NCI-H2107 treated with DMSO at 0.1 percent for 48 hours (cell line): ENCODE results near the gene ZNF680.
"Not testable (repeated sequence)": the region's sequence is repeated elsewhere in the genome, so short reads cannot be mapped to it uniquely, and the experiment has no call there.

Experiments
- DNase-seq: peaks from one replicate; lab custom pipeline; 2025; ENCODE audit not compliant: unreplicated experiment; lab: John Stamatoyannopoulos, UW

Gene ZNF680

DNA sequence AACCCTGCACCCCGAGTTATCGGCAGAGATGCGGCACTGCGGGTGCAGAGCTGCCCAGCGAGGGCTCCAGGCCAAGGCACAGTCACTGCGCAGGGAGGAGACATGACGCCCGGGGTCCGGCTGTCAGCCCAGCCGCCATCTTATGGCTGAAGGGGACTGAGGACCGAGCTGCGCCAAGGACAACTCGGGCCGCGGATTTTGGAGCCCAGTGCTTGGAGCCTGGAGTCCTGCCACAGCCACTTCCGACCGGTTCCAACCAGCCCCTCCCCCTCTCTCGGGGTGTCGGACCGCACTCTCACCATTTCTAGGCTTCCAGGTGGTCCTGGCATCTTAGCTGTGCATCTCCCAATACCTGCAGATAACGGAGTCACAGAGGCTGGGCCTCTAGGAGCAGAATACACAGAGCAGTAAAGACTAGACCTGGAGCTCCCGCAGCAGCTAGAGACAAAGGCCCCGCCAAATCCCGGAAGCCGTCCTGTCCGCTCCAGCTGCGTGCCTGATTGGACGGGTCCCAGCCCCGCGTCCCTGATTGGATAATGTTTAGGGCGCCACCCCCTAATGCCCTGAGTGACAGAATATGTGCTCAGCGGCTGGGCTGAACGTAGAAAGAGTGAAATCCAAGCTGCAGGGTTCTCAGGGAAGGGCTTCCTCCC, at the start of gene ZNF680:
Gene ZNF680 (minus strand): TSS at position 446 of the 653 bp plus-strand sequence. CDS start 117 bp downstream, at position 329.
- DNase-seq, result peak; percentile 95

DNA sequence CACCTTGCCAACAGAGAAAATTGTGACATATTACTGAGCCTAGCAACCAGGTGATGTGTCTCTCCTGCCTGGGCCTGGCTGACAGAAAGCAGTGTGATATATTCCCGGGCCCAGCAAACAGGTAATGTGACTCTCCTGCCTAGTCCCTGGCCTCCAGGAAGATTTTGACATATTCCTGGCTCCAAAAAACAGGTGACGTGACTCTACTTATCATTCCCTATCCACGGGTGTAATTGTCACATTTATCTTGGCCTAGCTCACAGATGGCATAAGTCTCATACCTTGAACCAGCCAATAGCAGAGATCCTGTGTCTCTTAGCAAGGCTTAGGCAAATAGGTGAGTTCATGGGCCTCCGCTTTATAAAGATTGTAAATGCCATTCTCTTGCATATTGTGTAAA, 49.6 kb upstream of the ZNF680 start:
- DNase-seq, result no peak

DNA sequence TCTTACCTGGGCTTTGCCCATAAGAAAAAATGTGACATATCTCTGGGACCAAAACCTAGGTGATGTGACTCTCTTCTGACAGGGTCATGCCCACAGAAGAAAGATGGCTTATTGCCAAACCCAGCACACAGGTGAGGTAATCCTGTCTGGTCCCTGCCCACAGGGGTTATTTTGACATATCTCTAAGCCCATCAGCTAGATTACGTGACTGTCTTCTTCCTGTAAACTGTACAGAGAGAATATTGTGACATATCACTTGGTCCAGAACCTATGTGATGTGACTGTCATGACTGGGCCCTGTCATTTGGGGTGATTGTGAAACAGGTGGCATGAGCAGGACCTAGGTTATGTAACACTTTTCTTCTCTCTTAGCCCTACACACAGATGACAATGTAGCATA, 48.8 kb upstream of the ZNF680 start:
- DNase-seq, result no peak

DNA sequence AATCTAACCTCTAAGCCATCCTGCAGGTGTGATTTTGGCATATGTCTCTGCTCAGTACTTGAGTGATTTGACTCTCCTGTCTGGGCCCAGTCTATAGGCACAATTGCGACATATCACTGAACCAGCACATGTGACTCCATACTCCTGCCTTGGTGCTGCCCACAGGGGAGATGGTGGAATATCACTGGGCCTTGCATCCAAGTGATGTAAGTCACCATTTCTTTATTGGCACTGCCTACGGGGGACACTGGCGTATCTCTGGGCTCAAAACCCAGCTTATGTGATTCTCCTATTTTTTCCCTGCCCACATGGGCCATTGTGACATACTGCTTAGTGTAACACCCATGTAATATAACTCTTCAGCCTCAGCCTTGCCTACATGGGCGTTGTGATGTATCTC, 48.1 kb upstream of the ZNF680 start:
- DNase-seq, result no peak

DNA sequence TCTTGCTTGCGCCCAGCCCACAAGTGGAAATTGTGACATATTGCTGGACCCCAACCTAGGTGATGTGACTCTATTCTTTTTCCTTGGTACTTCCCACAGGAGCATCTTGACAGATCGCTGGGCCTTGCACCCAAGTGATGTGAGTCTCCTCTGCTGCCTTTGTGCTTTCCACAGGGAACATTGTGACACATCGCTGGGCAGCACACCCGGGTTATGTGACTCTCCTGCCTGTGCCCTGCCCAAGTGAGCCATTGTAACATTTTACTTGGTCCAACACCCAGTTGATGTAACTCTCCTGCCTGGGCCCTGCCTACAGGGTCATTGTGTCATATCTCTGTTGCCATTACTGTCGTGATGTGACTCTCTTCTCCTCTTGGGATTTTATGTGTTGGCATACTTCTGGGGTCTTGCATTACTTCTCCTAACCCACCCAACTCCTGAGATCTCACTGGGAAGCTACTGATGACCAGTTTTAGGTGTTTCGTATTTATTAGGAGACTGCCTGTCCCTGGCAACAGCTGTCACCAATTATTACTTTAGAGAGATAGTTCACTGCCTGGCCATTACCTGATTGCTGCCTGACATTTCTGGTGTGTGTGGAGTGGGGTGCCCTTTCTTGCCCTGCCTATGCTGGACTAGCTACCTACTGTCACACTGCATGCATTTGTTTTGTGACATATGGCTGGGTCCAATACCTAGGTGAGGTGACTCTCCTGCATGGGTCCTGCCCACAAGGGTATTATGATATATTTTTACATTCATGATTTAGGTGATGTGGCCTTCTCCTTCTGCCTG, 45.4 kb upstream of the ZNF680 start:
- DNase-seq, result no peak

DNA sequence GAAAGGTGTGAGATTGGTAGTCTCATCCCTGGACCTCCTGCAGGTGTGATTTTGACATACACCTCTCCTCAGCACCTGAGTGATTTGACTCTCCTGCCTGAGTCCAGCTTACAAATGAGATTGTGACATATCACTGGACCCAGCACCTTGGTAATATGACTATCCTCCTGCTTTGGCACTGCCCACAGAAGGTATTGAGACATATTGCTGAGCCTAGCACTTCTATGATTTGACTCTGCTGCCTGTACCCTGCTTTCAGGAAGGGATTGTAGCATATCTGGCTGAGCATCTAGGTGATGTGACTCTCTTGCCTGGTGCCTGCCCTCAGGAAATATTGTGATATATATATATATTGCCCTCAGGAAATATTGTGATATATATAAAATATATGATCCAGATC, 43.5 kb upstream of the ZNF680 start:
- DNase-seq, result no peak

DNA sequence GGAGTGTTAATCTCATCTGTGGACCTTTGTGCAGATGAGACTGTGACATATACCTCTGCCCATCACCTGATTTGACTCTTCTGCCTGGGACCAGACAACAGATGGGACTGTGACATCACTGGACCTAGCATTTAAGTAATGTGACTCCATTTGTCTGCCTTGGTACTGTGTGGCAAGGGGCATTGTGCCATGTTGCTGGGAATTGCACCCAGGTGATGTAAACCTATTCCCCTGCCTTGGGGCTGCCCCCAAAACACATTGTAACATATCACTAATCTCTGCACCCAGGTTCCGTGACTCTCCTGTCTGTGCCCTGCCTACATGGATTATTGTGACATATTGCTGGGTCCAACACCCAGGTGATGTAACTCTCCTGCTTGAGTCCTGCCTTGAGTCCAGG, 40.4 kb upstream of the ZNF680 start:
- DNase-seq, result no peak

DNA sequence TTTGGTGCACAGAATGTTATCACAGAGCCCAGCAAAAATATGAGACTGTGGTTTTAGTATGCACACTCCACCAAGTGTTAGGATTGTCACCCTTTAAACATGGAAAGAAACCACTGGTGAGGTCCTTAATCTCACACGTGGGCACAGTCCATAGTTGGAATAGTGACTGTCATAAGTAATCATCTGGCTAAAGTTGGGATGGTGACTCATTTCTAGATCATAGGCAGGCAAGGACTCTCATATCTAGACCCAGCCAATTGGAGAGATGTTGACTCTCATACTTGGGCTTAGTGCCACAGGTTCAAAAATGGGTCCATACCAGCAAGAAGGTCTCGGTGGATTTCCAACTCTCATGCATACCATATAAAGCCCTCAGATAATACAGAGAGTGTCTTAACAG, 39.6 kb upstream of the ZNF680 start:
- DNase-seq, result no peak

DNA sequence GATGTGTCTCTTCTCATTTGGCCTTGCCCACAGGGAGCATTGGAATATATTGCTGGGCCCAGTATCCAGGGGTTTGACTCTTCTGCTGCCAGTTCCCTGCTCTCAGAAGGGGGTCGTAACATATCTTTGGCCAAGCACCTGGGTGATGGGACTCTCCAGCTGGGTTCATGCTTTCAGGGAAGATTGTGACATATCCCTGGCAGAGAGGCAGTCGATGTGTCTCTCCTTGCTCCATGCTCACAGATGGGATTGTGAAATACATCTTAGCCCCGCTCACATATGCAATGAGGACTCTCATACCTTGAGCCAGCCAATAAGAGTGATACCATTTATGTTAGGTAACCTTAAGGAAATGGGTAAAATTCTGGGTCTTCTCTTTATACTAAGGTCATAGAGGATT, 39.2 kb upstream of the ZNF680 start:
- DNase-seq, result no peak

DNA sequence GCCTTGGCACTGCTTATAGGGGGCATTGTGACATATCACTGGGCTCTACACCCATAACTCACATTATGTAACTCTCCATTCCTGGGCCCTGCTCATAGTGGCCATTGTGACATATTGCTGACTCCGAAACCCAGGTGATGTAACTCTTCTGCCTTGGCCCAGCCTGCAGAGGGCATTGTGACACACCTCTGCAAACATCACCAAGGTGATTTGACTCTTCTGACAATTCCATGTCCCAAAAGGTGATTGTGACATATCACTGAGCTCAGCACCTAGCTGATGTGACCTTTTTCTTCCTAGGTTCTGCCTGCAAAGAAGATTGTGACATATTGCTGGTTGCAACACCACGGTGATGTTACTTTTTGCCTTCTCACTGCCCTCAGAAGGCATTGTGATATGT, 36.5 kb upstream of the ZNF680 start:
- DNase-seq, result no peak

DNA sequence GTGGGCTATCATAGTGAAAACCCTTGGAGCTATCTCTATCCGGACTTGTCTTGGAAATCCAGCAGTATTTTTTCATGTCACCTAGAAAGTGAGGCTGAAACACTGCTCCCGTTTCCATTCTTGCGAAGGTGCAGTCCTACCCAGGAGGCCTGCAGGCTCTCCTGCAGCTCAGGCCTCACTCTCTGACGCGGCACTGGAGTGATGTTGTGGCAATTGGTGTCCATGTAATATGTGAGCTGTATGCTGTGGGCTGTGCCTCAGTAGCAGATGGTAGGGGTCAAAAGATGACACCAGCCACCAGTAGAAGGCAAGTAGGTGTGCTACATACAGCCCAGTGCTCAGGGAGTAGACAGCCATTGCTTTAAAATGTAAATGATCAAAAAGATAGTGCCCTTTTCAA, 28.1 kb upstream of the ZNF680 start:
- no peak for DNase-seq

DNA sequence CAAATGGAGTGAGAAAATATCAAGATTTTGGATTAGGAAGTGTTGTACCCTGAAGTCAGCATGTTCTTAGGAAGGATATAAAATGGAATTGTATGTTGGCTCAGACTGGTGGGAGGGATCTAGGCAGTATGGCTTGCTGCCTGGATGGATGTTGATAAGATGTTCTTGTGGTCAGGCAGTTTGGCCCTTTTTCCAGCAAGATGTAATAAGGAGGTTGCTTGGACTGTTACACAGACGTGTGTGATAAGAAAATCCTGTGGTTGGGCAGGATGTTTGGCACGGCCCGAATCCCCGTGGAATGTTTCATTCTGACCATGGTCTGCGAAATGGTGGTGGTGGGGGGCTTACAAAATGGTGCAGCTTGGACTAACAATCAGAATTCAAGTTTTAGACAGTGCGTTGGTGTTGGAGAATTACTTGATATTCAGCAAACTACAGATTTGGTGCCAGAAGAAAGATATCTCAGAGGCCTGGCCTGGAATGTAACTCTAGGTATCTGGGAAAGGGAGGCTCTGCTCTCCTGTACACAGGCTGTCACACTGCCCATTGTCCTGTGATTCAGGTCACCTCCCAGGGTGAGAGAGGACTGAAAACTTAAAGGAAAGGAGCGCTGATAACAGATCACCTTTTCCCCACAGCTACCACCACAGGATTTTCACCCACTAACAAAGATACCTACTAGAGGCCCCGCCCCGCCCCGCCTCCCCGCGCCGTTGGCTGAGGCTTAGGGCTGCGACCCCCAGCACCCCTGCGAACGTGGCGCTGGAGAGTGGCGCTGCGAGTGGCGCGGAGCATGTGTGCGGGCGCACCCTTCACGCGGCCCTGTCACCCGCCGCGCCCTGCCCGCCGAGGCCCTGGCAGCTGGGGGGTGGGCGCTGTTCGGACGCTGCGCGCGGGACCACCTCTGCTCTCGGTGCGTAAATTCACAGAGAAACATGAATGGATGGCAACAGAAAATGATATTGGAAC, 19.3 kb upstream of the ZNF680 start:
- no peak for DNase-seq

DNA sequence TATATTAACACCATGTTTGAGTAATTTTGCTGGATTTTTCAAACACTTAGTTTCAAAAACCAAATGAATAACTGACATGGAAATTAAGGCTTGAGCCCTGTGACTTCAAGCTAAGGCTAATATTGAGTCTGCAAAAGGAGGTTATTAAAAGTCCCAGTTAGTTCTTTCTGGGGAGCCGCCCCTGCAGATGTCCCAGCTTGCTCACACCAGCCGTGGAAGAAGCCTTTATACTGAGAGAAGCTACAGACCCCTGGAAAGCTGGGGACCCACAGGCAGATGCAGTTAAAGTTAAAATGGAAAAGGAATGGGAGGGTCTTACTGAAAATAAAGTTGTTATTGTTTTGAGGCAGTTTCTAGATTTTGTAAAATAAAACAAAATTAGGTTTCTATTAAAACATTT, 18.5 kb upstream of the ZNF680 start:
- DNase-seq, result no peak

DNA sequence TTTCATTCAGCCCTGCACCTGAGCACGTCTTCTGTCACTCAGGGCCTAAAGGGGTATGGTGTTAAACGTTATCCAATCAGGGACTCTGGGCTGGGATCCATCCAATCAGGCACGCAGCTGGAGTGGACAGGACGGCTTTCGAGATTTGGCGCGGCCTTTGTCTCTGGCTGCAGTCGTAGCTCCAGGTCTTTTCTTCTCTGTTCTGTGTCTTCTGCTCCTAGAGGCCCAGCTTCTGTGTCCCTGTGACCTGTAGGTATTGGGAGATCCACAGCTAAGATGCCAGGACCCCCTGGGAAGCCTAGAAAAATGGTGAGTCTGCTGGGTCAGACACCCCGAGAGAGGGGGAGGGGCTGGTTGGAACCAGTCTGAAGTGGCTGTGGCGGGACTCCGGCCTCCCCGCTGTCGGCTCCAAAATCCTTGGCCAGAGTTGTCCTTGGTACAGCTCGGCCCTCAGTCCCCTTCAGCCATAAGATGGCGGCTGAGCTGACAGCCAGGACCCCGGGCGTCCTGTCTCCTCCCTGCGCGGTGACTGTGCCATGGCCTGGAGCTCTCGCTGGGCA, 11.7 kb upstream of the ZNF680 start:
- DNase-seq, result no peak

DNA sequence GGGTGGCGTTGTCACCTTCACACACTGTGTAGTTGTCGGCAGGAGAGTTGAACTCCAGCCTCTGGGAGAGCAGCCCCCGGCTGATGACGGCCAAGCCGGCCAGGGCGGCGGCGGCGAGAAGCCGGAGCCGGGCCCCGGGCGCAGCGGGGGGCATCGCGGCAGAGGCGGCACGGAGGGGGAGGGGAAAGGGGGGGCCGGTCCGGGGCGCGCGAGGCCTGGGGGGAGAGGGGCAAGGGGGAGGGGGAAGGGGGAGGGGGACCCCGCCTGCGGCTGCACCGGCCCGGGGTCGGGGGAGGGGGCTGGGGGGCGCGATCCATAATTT, 7.4 kb upstream of the ZNF680 start:
- not testable (repeated sequence) for DNase-seq

DNA sequence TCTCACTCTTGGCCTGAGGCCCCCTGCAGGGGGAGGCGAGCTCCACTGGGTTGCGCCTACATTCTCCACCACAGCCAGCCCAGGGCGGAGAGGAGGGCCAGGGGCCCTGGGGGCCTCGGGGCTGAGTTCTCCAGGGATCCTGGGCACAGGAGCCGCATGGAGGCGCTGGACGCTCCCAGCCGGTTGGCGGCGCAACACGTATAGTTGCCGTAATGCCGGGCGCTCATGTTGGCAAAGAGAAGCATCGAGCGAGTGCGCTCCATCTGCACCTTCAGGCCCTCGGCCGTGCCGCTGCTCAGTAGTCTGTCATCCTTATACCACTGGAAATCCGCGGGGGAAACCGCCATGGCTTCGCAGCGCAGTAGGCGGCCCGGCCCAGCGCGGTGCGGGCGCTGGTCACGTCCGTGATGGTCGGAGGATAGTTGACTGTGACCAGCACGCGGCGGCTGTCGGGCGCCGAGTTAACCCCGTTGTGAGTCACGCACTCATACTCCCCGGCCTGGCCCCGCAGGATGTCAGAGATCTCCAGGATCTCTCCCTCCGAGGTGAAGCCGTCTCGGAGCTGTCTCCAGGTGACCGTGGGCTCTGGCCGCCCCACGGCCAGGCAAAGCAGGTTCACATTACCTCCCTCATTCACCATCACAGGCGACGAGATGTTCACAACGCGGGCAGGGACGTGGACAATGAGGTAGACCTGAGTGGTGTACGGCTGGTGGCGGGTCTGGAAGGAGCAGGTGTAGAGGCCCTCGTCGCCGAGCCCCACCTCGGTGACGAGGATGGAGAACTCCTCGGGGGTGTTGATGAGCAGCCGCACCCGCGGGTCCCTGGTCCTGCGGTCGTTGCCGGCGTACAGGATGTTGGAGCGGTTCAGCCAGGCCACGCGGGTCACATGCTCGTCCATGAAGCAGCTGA, 6.8 kb upstream of the ZNF680 start:
- not testable (repeated sequence) for DNase-seq

DNA sequence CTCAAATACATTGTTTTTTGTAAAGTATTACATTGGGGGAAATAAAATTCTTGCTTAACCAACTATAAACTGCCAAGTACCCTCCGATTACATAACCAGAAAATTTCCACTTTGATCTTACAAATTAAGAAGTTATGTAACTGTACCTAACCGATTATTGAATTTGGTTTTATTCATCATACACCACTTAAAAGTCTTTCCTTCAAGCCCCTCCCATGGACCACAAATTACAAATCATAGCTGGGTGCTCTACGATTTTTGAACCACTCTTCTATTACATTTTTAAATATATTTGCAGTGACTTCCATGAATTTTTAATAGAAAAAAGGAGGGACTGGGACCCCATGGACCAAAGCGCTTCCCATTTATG, 630 bp downstream of the ZNF680 start:
- no peak for DNase-seq

DNA sequence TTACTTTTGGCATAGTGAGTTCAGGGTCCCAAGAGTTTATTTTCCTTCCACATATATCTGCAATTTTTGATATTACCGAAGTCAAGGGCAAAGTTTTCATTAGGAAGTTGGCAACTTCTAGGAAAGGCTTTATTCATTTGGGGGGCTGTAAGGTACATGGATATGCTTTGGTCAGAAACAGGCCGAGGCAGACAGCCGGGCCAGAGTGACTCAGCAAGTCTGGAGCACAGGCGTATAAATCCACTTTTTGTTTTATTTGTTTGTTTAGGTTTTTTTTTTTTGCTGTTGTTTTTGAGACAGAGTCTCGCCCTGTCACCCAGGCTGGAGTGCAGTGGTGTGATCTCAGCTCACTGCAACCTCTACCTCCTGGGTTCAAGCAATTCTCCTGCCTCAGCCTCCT, 3.7 kb downstream of the ZNF680 start:
- no peak for DNase-seq

DNA sequence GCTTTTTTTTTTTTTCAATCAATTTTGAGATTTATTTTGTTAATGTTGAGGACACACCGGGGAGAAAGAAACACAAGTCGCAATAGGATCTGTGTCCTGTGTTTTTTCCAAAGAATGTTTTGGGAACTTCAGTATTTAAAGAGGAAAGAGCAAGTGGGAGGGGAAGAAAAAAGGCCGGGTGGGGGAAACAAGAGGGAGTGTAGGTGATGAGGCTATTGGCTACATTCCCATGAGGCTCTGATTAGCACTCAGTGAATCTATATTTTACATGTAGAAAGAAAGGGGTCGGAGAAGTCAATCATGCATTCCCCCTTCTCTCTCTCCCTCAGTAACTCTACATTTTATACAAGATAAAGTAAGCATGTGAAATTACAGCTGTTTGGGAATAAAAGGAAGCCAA, 4.1 kb downstream of the ZNF680 start:
- DNase-seq, result no peak

DNA sequence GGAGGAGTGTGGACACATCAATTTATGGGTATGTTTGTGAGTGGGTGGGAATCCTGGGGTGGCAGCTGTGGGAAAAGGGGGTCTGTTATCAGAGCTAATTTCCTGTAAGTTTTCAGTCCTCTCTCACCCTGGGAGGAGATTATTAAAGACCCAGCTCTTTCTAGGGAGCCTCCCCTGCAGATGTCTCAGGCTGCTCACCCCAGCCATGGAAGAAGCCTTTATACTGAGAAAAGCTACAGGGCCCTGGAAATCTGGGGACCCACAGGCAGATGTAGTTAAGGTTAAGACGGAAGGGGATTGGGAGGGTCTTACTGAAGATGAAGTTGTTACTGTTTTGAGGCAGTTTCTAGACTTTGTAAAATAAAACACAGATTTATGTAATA, 4.6 kb downstream of the ZNF680 start:
- DNase-seq, result no peak
